ENCODE measurements around the gene FOXL2.

Gene FOXL2

DNA sequence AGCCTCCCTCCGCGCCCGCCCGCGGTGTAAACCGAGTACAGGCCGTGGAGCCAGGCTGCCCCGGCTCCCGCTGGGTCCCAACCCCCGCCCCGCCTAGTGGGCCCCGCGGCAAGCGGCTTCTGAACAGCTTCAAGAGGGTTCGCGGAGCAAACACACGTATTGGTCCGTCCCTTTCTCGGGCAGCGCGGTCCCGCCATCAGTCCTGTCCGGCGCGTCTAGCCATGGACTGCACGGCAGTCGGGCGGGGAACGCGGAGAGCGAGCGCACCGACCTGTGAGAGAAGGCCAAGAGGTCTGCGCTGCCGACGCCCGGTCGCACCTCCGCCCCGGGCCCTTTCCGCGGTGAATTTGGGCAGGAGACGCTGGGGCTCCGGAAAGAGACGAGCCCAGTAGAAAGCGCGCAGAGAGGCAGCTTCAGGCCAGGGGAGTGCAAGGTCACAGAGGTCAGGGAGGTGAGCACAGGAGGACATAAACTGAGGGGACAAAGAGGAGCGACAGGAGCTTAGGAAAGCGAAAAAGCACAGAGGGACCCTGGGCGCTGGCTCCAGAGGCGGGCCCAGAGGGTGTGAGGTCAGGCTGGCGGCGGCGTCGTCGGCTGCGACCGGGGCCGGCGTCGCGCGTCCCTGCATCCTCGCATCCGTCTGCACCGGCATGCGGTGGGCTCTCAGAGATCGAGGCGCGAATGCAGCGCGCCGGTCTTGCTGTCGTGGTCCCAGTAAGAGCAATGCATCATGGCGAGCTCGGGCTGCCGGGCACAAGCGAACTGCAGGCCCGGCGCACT, 1.8 kb downstream of the FOXL2 start:
- peak; percentile 24 for DNase-seq

DNA sequence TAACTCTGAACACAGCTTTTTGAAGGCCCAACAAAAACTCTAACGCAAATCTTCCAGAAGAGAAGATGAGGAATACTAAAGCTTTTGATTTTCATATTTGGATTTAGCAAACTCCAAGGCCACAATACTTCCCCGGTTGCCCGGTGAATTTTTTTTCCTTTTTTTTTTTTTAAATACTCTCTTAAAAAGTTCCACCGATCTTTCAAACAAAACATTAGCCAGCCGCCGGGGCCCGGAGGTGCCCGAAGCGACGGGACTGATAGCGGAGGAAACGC, 2.3 kb downstream of the FOXL2 start:
- DNase-seq: no peak

DNA sequence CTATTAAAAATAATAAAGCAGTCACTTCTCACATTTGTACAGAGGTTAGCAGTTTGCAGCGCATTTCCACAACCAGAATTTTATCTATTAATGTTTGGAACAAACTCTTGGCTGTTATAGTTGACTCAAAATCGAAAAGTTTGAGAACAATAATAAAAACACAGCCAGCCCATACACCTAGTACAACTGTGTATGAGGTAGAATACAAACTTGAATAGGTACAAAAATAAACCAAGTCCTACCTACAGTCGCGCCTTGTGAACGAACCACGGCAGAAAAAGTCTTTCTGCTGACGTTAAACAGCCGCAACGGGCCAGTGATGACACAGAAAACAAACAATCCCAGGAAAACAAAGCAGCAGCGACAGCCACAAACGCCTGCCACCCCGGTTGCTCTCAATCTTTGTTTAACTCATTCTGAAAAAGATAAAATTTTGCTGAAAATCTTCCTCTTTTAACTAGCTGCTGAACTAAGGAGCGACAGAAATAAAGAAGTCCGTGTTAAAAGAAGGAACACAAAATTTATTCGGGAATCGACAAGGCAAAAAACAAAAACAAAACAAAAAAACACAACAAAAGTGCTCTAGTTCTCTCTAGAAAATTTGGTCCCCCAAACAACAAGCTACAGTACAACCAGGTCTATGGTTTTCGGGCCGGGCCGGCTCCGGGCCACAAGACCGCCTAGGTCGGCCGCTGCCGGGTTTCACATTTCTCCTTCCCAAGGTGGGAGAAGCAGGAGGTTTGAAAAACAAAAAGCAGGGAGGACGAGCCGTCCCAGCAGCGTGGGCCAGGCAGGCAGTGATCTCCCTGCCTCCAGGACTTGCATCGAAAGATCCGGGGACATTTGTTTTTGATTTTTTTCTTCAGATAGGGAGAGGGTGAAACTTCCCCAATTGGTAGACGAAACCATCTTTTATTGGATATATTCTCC, 2.9 kb downstream of the FOXL2 start:
- DNase-seq: no peak

DNA sequence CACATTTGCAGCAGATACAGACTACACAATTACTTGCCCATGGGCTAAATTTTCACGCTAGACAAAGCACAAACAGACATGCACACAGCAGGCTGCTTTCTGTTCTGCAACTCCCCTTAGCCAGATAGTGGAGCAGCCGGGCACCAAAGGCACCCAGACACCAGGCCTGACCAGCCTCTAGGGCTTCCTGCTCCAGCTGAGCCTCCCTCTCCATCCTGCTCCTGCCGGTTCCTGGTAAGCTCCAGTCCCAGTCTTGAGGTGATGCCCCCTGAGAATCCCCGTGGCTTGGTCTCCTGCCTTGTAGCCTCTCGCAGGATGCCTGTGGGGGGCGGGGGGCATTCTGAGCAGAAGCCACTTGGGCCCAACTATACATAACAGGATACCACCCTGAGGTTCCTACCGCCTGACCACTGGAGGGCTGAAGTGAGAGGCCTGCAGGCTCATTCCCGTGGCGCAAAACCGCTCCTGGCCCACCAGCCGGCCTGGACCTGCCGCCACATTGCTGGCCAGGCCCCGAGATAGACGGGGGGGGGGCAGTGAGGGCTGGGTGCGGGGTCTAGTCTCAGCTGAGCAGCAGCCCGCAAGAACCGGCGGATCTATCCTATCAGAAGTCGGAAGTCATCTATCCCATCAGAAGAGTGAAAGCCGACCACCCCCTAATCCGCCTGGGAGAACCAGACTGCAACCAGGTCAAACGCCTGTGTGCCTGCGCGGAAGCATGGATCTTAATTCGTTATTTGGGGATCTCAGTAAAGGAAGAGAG, 3.9 kb downstream of the FOXL2 start:
- no peak for DNase-seq

DNA sequence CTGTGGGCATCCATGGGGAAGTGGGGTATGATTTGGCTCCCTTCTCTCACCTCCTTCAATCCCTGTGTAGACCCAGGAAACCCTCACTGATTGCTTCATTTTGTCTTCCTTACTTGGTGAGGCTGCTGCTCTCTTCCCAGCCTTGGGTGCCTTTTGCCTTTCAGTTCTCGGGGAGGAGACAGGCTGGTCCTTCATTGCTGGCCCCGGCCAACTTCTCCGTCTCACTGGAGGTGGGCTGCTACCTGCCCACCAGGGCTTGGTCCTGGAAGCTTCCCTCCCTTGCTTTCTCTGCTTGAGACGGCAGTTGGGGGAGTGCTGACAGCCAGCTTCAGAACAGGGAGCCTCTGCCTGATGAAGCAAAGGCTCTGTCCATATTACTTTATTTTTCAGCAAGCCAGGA, 4.7 kb downstream of the FOXL2 start:
- DNase-seq: no peak

DNA sequence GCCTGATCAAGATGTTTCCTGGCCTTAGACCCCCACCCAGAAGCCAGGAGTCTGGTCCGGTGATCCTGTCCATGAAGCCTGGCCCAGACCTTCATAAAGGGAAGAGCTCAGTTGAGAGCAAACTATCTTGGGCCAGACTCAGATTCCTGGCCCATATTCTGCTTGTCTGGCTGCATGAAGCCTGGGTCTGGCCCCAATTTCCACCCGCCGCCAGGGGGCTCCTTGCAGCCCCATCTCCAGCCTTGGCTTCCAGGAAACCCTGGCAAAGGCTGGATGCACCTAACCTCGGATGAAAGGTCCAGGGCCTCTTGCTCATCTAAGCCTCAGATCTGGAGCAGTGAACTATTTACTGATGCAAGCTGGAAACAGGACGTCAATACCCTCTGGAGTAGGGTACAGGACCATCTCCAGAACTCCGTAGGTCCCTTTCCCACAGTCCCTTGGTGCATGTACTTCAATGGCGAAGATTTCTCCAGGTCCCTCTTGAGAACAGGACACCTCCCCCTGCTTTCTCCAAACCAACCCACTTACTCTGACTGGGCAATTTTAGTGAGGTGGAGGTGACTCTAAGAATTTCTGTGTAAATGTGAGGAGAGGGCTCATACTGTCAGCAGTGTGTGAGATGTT, 5.6 kb downstream of the FOXL2 start:
- peak; percentile 51 for DNase-seq

DNA sequence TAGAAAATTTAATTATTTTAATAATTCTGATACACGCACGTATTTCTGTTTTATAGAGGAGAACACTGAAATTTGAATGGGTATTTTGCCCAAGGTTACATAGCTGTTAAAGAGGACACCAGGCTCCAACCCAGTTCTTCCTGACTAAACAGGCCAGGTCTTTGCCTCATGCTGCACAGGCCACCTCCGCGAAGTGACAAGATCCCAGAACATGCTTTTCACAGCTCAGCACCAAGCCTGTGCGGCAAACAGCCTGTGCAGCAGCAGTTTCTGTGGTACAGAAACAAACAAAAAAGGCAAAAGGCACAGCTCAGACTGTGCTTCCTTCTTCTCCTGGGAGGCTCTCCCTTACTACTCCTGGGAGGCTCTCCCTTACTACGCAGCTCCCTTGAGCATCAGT, 6.5 kb downstream of the FOXL2 start:
- DNase-seq: no peak

DNA sequence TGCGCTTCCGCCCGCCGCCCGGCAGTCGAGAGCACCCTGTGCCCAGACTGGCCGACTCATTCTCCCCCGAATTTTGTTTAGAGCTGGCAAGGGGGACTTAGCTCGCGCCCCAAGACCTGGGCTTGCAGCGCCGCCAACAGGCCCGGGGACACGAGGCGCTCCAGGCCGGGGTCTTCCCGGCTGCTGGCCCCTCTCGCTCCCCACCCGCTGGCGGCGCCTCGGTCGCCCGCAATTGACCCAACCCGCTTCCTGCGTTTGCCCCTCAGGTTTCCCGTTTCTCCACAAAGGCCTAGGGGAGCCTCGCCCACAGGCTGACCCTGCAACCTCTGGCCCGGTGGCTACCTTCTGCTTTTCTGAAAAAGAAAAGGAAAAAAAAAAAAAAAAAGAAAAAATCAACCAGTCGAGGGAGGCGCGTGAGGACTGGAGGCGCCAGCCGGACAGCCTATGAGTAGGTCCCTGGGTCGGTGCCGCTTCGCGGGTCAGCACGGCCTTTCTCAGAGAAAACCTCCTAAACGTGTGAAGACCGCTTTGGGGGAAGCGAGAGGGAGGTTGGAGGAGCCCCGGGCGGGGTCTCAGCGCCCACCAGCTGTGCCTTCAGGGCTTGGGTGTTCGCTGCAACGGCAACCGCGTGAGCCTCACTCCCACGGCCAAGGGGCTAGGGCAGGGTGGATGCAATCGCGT, 7.2 kb downstream of the FOXL2 start:
- no peak for DNase-seq

DNA sequence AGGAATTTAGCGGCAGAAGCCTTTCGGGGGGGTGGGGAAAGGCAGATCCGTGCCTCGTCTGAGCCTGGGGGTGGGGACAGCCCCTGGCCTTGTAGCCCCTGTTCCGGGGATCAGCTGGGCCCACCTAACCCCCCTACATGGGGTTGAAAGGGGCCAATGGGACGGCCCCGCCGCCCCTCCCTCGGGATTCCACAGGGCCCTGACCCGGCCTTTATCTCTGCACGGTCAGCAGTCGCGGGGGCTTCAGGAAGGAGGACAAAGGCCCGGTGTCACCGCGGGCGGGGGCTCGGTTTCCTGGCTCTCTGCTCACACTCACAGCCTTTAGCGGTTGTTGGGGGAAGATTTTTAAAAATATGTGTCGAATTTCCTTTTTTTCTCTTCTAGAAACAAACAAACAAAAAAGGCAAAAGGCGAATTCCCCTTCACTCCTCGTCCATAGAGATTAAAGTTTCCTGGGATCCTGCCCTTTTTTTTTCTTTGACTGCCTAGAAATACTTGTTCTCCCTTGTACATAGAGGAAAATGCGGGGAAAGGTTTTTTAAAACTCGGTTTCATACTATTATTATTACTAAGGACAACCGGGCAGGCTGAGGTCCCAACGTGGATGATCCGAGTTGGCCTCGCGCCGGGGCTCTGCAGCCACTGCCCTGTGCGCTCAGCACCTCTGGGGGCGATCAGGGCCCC, 7.9 kb downstream of the FOXL2 start:
- DNase-seq: no peak

DNA sequence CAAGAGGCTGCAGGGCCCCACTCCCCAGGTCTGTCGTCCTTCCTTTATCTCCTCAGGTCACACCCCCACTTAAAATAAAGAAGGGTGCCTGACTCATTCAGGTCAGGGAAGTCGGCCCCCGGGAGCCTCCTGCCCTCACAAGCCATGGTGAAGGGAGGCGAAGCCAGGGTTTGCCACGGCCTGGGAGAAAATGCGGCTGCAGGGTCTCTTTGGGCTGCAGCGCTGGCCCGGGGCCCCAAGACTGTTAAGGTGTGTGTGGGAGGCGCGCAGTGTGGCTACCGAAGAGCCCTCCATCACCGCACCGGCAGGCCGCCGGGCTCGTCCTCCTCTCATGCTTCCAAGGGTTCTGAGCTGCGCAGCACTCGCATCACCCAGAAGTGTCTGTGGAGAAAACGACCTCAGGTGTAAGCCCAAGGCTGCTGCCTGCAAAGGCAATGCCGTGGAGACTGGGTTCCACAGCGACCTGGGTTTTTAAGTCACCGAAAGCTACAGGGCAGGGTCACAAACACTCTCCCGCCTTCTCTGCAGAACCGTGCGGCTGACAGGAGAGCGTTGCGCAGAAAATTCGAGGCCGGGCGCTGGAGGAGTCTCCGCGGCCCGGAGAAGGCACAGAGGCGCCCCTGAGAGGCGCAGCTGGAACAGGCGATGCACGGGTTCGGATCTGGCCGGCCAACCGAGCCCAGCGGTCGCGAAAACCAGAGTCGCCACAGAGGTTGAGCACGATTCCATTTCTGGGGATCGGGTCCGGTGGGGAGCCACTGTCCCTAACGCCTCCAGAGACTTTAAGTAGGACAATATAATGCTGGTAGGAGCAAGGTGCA, 8.7 kb downstream of the FOXL2 start:
- no peak for DNase-seq

DNA sequence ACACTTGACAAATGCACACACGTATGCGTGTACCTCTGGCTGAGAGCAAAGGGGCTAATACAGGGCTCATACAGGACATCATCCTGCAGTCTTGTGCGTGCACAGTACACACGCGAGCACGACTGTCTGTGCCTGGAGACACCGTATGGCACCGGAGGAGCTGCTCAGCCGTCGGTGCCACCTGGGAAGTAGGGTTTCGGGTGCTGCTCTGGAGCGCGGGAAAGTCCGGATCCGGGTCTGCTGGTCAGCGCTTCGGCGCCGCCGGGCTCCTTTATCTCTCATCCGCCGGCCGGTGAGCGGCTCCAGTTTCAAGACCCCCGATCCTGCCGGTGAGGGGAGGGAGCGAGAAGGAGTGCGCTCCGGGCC, 9.3 kb downstream of the FOXL2 start:
- no peak for DNase-seq

DNA sequence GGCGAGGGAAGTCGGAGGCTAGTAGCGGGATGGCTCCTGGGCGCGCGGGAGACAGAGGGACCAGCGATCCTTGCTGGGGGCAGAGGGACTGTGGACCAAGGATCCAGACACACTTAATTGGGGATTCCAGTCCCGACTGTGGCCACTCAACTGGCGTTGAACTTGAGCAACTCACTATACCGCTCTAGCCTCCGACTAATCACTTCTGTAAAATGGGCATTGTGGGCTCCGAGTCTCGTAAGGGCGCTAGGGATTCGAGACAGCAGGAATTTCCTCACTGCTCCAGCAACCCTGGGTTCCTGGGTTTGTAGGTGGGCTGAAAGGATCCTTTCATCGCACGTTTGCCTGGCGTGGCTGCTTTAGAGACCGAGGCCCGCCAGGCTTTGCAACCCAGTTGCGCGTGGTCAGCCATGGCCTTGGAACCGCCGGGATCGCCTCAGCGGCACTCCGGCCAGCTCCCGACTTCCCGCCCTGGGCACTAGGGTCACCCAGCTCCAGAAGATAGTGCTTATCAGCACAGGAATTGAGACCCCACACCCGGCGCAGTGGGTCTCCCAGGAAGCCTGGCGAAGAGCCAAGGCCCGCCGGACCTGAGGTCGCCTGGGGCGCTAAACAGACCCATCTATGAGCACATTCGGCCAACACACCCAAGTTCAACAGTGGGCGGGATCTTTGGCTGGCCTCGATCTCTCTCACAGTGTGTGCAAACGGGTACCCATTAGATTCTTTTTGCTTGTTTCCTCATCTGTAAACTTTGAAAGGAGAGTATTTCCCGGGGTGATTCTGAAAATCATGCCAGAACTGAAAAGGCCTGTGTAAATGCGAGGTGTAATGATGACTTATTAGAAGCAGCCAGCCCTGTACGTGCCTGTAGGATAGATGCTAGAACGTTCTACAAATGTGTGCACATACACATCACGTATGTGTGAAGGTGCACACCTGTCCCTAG, 9.9 kb downstream of the FOXL2 start:
- DNase-seq: no peak

DNA sequence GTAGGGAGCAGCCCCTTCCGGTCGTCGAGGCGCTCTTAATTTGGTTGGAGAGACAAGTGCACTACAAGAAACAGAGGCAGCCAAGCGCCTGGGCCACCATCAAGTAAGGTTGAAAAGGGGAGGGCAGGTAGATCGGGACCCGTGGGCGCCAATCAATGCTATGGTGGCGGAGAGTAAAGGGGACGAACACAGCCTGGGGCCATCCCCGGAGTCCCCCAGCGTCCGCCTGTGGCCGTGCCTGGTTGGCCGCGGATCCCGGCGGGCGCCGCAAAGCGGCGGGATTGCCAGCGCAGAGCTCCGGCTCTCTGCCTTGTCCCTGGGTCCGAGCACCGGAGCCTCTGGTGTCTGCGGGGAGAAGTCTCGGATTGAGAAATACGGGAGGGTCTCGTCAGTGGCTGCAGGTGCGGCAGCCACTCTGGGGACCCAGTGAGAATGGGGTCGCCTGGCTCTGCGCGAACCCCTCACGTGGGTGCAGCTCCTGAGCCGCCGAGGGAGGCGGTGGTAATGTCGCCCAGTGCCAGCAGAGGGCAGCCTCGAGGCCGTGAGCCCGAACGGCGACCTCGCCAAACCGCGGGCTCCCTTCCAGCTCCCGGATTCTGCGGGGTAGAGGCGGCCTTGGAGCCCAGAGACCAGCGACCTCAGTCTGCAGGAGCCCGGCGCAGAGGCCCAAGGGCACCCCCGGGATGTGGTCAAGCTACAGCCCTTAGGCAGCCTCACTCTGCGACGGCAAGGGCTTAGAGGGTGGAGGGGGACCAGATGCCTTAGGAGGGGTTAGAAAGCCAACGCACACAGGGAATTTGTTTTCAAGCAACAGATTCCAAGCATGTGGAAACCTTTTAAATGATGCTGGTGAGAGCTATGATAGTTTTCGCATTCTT, 10.8 kb downstream of the FOXL2 start:
- DNase-seq: peak; percentile 77

DNA sequence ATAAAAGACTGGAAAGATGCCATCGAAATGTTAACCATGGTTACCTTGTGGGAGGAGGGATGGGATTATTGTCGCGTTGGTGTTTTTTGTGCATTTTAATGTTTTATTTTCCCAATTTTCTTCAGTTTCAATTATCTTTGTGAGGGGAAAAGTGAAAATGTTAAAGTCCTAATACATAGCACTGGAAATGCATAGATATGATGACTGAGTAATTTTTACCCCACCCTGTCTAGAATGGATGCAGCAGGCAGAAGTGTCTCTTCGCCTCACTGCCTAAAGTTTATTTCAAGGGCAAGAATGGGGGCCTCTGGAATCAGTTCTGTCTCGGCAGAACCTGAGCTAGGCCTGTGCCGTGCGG, 11.5 kb downstream of the FOXL2 start:
- DNase-seq: no peak

DNA sequence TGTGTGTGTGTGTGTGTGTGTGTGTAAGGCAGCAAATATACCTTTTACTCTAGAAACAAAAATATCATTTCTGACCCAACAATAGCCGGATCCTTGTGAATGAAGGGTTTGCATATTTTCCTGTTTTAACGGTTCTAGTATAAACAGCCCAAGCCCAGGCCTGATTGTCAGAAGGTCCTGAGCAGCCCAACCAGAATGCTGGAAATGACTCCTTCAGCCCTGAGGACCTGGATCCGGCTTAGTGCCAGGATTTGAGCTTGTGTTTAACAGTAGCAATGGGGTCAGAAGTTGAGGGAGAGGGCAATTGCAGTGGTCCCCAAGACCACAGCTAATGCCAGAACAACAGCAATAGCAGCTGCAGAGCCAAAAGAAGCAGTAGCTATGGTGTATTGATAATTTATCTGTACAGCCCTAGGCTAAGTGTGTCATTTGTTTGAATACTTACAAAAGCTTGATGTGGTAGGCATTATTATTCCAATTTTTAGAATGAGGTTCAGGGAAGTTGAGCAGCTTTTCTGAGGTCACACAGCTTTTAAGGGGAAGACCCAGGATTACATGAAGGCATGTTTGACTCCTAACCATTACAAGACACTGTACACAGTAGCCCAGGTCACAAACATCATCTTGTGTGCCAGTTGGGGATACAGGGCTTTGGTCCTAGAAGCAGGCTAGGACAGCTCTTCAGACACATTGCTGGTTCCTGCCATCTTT, 12.8 kb downstream of the FOXL2 start:
- DNase-seq: no peak

DNA sequence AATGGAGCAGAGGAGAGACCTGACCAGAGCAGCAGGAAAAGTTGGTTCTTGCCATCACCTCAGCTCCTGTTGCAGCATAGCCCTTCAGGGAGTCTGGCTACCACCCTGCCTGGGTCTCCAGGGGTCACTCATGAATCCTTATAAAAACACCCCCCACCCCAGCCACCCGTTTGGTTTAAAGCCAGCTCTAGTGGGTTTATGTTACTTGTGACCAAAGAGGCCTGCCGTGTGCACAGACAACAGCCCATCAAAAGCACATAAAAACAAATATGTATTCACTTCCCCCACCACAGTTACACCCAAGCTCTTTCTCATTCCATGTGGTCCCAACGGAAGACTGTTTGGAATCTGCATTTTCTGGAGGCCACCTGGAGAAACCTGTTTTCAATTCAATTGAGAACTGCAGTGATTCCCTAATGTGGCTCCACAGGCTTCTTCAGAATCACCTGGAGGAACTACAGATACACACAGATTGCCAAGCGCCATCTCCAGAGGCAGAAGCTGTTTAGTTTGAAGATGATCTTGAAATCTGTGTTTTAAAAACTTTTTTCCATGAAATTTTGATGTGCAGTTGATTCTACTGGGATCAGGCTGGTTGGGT, 13.8 kb downstream of the FOXL2 start:
- no peak for DNase-seq

DNA sequence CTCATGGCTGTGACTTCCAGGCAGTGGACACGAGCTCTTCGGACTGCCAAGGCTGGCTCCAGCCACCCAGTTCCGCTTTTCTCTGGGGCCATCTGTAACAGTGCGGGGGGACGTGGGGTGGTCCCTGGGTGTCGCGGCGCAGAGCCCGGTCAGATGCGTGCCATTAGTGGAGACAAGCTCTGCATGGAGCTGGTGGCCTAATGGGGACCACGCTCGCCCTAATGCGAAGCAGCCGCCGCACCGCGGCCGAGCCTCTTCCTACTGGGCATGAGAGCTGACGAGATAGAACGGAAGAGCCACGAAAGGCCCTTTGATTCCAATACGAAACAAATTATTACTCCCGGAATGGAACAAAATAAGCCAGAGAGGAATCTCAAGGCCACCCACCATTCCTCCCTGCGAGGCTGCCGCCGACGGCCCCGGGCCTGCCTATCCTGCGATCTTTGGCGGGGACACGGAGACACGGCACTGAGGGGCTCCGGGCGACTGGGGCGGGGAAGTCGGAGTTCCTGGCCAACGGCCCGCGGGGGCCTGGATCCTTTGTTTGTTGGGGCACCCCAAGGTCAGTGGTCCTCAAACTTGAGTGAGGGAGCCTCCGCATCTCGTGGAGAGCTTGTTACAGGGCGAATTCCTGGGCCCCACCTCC, 18.1 kb downstream of the FOXL2 start:
- DNase-seq: no peak

Measured in activated CD4-positive, alpha-beta T cell treated with anti-CD3 and anti-CD28 coated beads, Interleukin-2, Interleukin-6, amounts not matched to agents 100 ng/mL and 50 ng/mL, durations not matched to agents 16 hours and 8 hours (primary cell).